GM21528 (cell line): ENCODE measurements around the gene BANP.
"Not testable (repeated sequence)": the region's sequence is repeated elsewhere in the genome, so short reads cannot be mapped to it uniquely, and the experiment has no call there.

Source experiments
- ATAC-seq: cut with Tn5 transposase; IDR thresholded peaks from one replicate; pipeline ENCODE4 v1.9.1; 2021; ENCODE audit warnings: mild to moderate bottlenecking, moderate library complexity; ENCODE audit not compliant: unreplicated experiment, low FRiP score

Gene BANP

GRCh38 chr16:88010968-88011483 is 59.8 kb downstream of the BANP start:
- no peak for ATAC-seq

GRCh38 chr16:88012360-88012759 is 61.1 kb downstream of the BANP start:
- ATAC-seq = no peak

- ATAC-seq = no peak
These were observed 61.9 kb downstream of the BANP start for GRCh38 chr16:88013091-88013609.

- no peak for ATAC-seq
These were observed 62.6 kb downstream of the BANP start for GRCh38 chr16:88013766-88014251.

GRCh38 chr16:88014252-88014781 is 63.1 kb downstream of the BANP start:
- ATAC-seq = no peak

- no peak for ATAC-seq
These were observed 63.9 kb downstream of the BANP start for GRCh38 chr16:88014954-88015805.

GRCh38 chr16:88015806-88016140 is 64.5 kb downstream of the BANP start:
- ATAC-seq = no peak

GRCh38 chr16:88016386-88016785 is 65.2 kb downstream of the BANP start:
- not testable (repeated sequence) for ATAC-seq

- no peak for ATAC-seq
These were observed 65.7 kb downstream of the BANP start for GRCh38 chr16:88016964-88017363.

GRCh38 chr16:88017587-88018101 is 66.4 kb downstream of the BANP start:
- no peak for ATAC-seq

- not testable (repeated sequence) for ATAC-seq
These were observed 67.1 kb downstream of the BANP start for GRCh38 chr16:88018382-88018781.

- ATAC-seq = not testable (repeated sequence)
These were observed 68.0 kb downstream of the BANP start for GRCh38 chr16:88019041-88019820.

GRCh38 chr16:88019821-88020515 is 68.7 kb downstream of the BANP start:
- ATAC-seq = no peak

- ATAC-seq = no peak
These were observed 69.3 kb downstream of the BANP start for GRCh38 chr16:88020516-88020885.

- not testable (repeated sequence) for ATAC-seq
These were observed 70.1 kb downstream of the BANP start for GRCh38 chr16:88021041-88021970.

GRCh38 chr16:88022076-88023042 is 71.1 kb downstream of the BANP start:
- no peak for ATAC-seq

- no peak for ATAC-seq
These were observed 72.1 kb downstream of the BANP start for GRCh38 chr16:88023366-88023765.

- ATAC-seq = no peak
These were observed 72.6 kb downstream of the BANP start for GRCh38 chr16:88023786-88024185.
